Pulmonary artery endothelial cell (primary cell): Measurements from ENCODE around the gene RGMB. TPM values are rescaled to one million over a fixed set of nuclear protein-coding genes. Genes with fewer than 3 reads are reported as not detected.

Experiments used
- DNase-seq: peaks from one replicate; pipeline ENCODE4 v3.0.0-alpha.2; 2011; ENCODE audit warnings: low read depth, low spot score
- total RNA-seq: library from RNA; depleted of rRNA; stranded (reverse); fragments of >200 nt; gene quantifications from 2 replicates; pipeline ENCODE4 v1.2.3, GENCODE V29; 2014

The RGMB gene
- total RNA-seq, 1 donor from 2014 or later, result 37.2 TPM

DNA sequence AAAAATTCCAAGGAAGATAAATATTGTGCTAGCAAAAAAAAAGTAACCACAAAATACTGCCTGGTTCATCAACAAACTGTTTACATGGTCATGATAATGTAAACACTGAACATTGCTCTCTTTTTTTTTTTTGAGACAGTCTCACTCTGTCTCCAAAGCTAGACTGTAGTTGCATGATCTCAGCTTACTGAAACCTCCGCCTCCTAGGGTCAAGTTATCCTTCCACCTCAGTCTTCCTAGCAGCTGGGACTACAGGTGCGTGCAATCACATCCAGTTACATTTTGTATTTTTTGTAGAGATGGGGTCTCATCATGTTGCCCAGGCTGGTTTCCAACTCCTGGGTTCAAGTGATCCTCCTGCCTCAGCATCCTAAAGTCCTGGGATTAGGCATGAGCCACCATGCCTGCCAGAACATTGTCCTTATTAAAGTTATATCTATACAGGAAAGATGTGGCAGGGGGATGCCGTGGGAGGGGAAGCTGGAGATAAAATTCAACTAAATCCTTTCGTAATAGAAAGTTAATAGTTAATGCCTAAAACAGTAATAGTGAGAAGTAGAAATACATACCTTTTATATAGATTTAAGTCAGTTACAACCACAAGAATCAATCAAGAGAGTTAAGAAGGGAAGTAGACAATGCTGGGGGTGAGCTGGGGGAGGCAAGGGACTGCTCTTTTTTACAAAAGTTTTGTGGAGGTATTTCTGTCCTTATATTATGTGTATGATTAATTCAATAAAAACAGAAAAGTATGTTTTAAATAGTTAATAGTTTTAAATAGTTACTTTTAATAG is 52.3 kb downstream of the RGMB start:
- no peak for DNase-seq

DNA sequence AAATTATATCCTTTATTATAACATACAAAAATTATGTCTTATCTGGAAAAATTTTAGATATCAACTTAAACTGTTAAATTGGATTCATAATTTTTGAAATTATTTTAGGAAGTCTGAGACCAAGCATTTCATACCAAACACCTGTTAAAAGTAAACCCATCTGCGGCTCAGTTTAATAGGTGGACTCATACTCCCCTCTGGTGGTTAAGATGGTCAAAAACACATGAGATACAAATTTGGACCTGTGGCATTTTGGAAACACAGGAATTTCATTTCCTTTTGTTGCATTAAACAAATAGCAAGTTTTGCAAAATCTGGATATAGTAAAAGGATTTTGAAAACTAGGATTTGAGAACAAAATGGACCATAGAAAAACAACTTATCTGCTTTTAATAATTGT is 53.7 kb downstream of the RGMB start:
- DNase-seq, result no peak

DNA sequence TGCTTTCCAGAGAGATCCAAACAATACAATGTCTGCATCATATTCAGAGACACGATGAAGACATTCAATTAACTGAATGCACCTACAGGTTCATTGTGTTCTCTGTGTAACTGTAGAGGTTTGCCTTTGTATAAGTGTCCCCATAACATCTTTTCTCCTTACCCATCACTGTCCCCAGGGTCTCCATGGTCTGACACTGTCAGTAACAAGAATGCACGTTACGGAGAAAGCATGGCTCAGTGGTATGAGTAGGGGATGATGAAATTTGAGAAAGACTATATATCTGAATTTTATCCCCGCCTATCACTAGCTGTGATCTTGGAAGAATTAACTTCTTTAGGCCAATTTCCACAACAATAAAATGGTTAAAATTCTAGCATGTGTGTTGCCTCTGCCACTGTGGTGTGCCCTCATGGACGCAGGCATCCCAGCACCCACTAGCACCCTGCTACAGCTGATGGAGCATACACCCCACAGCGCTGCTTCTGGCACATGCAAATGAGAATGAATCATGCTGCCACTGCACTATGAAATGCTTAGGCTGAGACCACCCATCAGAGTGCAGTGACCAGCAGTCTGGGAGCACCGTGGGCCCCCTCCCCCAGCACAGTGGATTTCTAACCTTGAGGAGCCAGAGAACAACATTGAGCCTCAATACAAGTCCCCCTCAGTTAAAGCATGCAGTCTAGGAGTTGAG is 54.3 kb downstream of the RGMB start:
- DNase-seq, result no peak

DNA sequence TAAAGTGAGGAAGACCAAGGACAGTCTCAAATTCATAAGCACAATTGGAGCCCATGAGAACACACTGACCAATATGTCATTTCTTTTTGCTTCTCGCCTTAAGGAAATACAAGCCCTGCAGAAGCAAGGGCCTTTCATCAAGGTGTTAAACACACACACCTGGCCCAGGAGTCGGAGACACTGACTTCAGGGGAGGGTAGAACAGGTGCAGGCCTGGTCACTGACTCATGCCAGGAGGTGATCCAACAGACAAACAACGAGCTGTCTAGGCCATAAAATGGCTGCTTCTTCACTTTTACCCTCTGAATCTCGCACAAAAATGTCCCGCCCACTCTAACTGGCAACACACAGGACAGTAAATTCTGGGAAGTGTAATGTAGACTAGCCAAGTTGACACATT is 62.7 kb downstream of the RGMB start:
- no peak for DNase-seq

DNA sequence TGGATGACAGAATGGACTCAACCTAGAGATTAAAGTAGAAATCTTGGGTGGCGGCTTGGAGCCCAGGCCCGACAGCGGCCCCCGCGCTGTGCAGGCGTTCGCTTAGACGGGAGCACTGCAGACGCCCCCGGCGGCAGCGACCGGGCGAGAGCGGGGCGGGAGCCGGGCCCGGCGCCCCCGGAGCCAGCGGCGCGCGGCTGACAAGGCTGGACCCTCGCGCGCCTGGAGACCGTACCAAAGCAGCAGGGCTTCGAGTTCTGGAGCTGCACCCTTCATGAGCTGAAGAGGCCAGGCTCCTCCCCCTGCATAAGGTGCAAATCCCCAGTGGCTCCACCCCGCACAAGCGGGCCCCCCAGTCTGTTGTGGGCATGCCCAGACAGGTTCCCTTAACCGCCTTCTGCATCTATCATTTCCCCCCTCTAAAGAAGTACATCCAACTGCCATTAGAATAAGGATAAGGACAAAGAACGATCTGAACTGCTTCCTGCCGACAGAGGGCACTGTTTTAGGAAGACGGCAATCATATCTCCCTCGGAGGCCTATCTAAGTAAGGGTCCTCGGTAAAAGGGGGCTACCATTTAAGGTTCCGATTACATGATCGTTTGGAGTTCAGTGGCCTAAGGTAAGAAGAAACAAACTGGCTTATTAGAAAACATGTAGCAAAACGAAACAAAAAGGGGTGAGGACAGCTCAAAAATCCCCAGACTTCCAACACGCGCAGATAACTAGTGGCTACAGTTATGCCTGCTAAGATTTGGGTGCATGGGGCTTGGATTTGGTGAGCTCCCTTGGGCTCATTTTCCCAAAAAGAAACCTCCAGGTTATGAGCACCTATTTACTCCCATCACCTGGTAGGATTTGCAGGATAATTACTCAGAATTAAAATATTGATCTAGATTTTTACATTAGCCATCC is 66.3 kb downstream of the RGMB start:
- no peak for DNase-seq

DNA sequence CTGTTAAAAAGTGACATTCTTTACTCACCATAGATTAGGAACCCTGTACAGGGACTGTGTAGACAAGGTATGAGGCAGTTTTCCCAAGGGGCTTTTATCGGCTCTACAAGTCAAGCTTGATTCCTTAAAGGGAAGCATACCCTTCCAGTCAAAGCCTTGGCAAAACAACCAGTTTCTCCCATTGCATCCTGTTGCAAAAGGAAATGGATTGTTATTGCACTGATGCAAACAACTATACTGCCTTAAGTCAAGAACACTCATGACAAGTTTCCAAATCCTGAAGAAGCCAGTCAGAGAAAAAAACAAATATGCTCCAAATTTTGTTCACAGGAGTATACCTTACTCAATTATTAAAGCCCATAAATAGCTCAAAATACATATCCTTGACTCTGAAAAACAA is 67.5 kb downstream of the RGMB start:
- peak; percentile 13 for DNase-seq

DNA sequence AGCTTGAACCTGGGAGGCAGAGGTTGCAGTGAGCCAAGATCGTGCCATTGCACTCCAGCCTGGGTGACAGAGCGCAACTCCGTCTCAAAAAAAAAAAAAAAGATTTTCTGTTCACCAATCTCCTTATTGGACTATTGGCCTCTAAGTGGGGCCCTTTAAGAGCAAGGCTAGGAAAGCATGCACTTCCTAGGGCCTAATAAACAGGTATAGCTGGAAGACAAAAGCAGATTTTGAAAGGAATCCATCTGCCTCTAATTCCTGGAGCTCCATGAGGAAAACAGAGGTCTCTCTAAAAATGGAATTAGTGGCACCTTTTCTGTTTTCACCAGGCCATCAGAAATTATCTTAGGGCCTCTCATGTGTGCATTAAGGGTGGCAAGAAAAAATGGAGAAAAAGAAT is 70.0 kb downstream of the RGMB start:
- DNase-seq, result no peak

DNA sequence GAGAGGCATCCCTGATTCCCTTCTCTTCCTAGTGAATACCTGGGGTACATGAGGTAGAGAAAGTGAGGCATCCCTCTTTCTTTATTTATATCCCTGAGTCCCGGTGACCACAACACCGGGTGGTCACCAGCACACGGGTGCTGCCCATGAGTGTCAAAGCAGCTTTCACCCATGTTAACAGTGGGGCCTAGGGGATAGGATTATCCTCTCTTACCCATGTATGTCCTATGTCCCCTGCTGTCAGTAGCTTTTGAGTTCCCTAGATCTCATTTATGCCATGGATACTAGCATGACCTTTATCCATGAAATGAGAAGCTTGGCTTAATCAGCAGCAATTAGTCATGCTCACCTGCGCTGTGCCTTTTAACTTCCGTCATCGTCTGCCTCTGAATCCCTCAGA is 71.4 kb downstream of the RGMB start:
- no peak for DNase-seq

DNA sequence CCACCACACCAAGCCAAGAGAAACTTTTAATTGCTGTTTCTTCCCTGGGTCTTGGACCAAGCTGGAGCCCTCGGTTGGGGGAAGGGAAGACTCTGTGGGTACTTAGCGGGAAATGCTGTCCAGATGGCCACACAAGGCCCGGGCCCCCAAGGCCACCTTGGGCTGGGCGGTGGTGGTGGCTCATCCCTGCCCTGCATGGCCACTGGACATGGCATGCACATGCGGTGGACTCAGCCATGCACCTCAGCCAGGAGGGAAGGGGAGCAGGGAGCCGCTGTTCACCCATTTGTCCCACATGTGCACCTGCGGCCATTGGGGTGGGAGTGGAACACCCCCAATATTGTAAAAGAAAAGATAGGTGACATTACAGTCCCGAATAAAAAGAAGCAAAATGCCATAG is 72.4 kb downstream of the RGMB start:
- no peak for DNase-seq

Other genes with a start within 250 kb of the RGMB start
- gene CHD1, start 155.3 kb downstream of the RGMB start, total RNA-seq, result 75.2 and 81.6 TPM in 2 replicates